Esophagus squamous epithelium (tissue), 5 donors: Measurements from ENCODE around the gene FBXW2. TPM values are rescaled to one million over a fixed set of nuclear protein-coding genes. Genes with fewer than 3 reads are reported as not detected.

Experiments
- DNase-seq: peaks from one replicate; lab custom pipeline; 2025; lab: John Stamatoyannopoulos, UW
- H3K27ac ChIP-seq, 4 donors: fragments of 200-600 bp; sonication (generic); one replicate each; pipeline ENCODE4 v1.5.1; 2016 to 2019; ENCODE audit warnings: mild to moderate bottlenecking in 1 of 4
- H3K27me3 ChIP-seq, 4 donors: fragments of 200-600 bp; sonication (generic); 1 replicate in 3 of 4; 2 replicates in 1 of 4; pipeline versions ENCODE4 v1.5.1 to v1.6.0; 2017 to 2021; ENCODE audit warnings: antibody characterized with exemption in 1 of 4
- H3K36me3 ChIP-seq, 3 donors: fragments of 200-600 bp; sonication (generic); one replicate each; pipeline ENCODE4 v1.5.1; 2016 to 2019
- H3K4me1 ChIP-seq, 3 donors: fragments of 200-600 bp; sonication (generic); one replicate each; pipeline ENCODE4 v1.5.1; 2017 to 2019
- H3K4me3 ChIP-seq, 4 donors: fragments of 200-600 bp; sonication (generic); 1 replicate in 3 of 4; 2 replicates in 1 of 4; pipeline ENCODE4 v1.5.1; 2016 to 2019; ENCODE audit warnings: mild to moderate bottlenecking in 2 of 4, moderate library complexity in 1 of 4
- H3K9me3 ChIP-seq, 3 donors: fragments of 200-600 bp; sonication (generic); one replicate each; pipeline ENCODE4 v1.5.1; 2016 to 2019
- CTCF ChIP-seq, 6 experiments: fragments of 450-650 bp in 4 of 6; fragments of 200-600 bp in 2 of 6; sonication (generic) in 2 of 6; IDR thresholded peaks; one replicate each; pipeline ENCODE4 v1.5.1; 2016 to 2019; ENCODE audit warnings: antibody characterized with exemption in 6 of 6, mild to moderate bottlenecking in 4 of 6, moderate library complexity in 4 of 6
- POLR2A ChIP-seq, 4 donors: fragments of 450-650 bp; IDR thresholded peaks; one replicate each; pipeline ENCODE4 v1.6.1; 2017; ENCODE audit warnings: antibody characterized with exemption in 4 of 4, mild to moderate bottlenecking in 4 of 4, moderate library complexity in 3 of 4
- WGBS, 2 donors: methylation state at CpG; one replicate each; pipeline ENCODE4 v1.1.5; 2018; 5-methylcytosine and 5-hydroxymethylcytosine counted together
- intact Hi-C: fragments of 100-400 bp; cut with DNase I; formaldehyde crosslinking; loops from one replicate; pipeline ENCODE4 v1.15.0; 2022
- total RNA-seq, 4 donors: library from RNA; depleted of rRNA; stranded (reverse); fragments of >200 nt; gene quantifications; one replicate each; pipeline ENCODE4 v1.1.0, GENCODE V29; 2016
- donor health status: DM: yes; HTN: yes; CAD: no.

Gene FBXW2
- total RNA-seq, 4 donors from 2014 or later, result 23.1 to 41.6 (median 31.7) TPM

DNA sequence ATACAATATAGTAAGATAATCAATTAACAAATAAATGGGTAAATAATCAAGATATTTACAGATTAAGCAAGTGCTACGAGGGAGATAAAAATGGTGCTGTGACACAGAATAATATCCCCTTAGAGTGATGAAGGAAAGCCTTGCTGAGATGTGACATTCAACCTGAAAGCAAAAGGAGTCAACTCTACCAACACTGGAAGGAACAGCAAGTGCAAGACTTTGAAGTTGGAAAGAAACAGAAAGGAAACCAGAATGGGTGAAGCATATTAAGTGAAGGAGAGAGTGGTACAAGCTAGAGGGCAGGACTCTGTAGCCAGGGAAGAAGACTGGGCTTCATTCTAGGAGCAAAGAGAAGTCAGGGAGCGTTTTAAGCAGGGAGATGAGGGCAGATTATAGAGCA, 66.7 kb downstream of the FBXW2 start:
- Histone ChIP-seq H3K9me3 (no peaks in the 10 kb centered on the region), H3K27ac (no peak overlapping the region), H3K4me3 (no peak overlapping the region), H3K4me1 (peaks cover 0 to 3% (median 0%) of the 10 kb centered on the region in 3 donors), H3K36me3 (no peaks in the 10 kb centered on the region), H3K27me3 (no peaks in the 10 kb centered on the region)
- TF ChIP-seq POLR2A (IDR thresholded peaks at IDR 0.05) (no peak), CTCF (IDR thresholded peaks at IDR 0.05) (no peak)
- intact Hi-C loops, result no loop called here
- DNase-seq, result no peak
- WGBS, 2 donors, result 79 to 86% methylated on average over 2 of the region's 2 CpGs

GRCh38 chr9:120725907-120726306, 67.3 kb downstream of the FBXW2 start:
- peaks cover 0 to 3% (median 0%) of the 10 kb centered on the region in 3 donors for H3K4me1 ChIP-seq
- H3K4me3 ChIP-seq, result no peak overlapping the region
- no peak for DNase-seq
- no peak for TF ChIP-seq CTCF (IDR thresholded peaks at IDR 0.05)
- no peak for TF ChIP-seq POLR2A (IDR thresholded peaks at IDR 0.05)
- H3K27me3 ChIP-seq, result no peaks in the 10 kb centered on the region
- H3K9me3 ChIP-seq, result no peaks in the 10 kb centered on the region
- 67 to 75% methylated on average over 1 of the region's 1 CpG for WGBS, 2 donors
- H3K27ac ChIP-seq, result no peak overlapping the region
- intact Hi-C loops, result no loop called here
- no peaks in the 10 kb centered on the region for H3K36me3 ChIP-seq

- no peak overlapping the region for H3K27ac ChIP-seq
- no peak for DNase-seq
- no peaks in the 10 kb centered on the region for H3K9me3 ChIP-seq
- no peak overlapping the region for H3K4me3 ChIP-seq
- no peak for TF ChIP-seq POLR2A (IDR thresholded peaks at IDR 0.05)
- TF ChIP-seq CTCF (IDR thresholded peaks at IDR 0.05), result no peak
- 71% methylated on average over 1 of the region's 1 CpG; no CpG with 5 or more reads in 1 of the 2 donors for WGBS, 2 donors
- no peaks in the 10 kb centered on the region for H3K36me3 ChIP-seq
- intact Hi-C loops, result no loop called here
- no peaks in the 10 kb centered on the region for H3K4me1 ChIP-seq
- no peaks in the 10 kb centered on the region for H3K27me3 ChIP-seq
Measured at GRCh38 chr9:120724757-120725400, 68.3 kb downstream of the FBXW2 start.

DNA sequence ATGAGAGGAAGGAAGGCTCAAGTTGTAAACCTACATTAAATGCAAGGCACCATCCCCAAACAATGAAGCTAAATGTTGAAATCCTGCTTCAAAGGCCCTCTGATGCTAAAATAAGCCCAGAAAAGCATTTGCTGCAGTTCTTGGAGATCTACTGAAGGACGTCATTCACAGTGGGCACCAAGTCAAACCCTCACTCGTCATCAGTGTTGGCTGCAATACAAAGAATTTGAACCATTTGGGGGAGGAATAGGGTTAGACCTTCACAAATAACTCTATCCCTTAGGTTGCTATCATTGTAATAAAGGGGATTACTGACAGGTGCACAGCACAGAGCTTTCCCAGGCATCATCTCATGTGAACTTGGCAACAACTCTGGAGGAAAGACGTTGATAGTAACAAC, 69.7 kb downstream of the FBXW2 start:
- no peak overlapping the region for H3K4me3 ChIP-seq
- intact Hi-C loops, result no loop called here
- no peaks in the 10 kb centered on the region for H3K4me1 ChIP-seq
- no peaks in the 10 kb centered on the region for H3K36me3 ChIP-seq
- no peaks in the 10 kb centered on the region for H3K27me3 ChIP-seq
- no peak overlapping the region for H3K27ac ChIP-seq
- H3K9me3 ChIP-seq, result no peaks in the 10 kb centered on the region
- 64 to 74% methylated on average over 3 of the region's 3 CpGs for WGBS, 2 donors
- no peak for DNase-seq
- TF ChIP-seq CTCF (IDR thresholded peaks at IDR 0.05) (no peak), POLR2A (IDR thresholded peaks at IDR 0.05) (no peak)

DNA sequence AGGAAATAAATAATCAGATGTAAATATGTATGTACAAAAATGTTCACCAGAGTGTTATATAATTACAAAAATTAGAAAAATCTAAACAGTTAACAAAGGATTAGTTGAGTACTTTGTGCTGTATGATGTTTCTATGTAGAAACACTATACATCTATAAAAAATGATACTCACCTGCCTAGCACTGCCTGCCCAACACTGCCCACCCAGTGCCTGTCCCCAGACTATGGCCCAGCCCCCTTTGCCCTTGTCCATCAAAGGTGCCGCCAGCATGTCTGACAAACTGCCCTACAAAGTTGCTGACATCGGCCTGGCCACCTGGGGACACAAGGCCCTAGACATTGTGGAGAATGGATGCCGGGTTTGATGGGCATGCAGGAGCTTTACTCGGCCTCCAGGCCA, 72.8 kb downstream of the FBXW2 start:
- TF ChIP-seq POLR2A (IDR thresholded peaks at IDR 0.05) (no peak), CTCF (IDR thresholded peaks at IDR 0.05) (no peak)
- Histone ChIP-seq H3K27ac (no peak overlapping the region), H3K27me3 (no peaks in the 10 kb centered on the region), H3K4me1 (peaks cover 2 to 11% (median 4%) of the 10 kb centered on the region in 3 donors), H3K4me3 (no peak overlapping the region), H3K36me3 (no peaks in the 10 kb centered on the region), H3K9me3 (no peaks in the 10 kb centered on the region)
- 100% methylated on average over 1 to 2 of the region's 4 CpGs for WGBS, 2 donors
- intact Hi-C loops, result no loop called here
- DNase-seq, result no peak
